GM12801 (cell line): ENCODE data around the gene FLNA.

Source experiments
- TF ChIP-seq, protein P1 (sequence below): IDR thresholded peaks from one replicate; pipeline ENCODE4 v1.5.1; 2011; ENCODE audit warnings: control low read depth; ENCODE audit not compliant: insufficient read length; ENCODE audit errors: extremely low read depth

FLNA gene

GRCh38 chrX:154371789-154372300, 2.6 kb downstream of the FLNA start:
- TF ChIP-seq, protein P1, sequence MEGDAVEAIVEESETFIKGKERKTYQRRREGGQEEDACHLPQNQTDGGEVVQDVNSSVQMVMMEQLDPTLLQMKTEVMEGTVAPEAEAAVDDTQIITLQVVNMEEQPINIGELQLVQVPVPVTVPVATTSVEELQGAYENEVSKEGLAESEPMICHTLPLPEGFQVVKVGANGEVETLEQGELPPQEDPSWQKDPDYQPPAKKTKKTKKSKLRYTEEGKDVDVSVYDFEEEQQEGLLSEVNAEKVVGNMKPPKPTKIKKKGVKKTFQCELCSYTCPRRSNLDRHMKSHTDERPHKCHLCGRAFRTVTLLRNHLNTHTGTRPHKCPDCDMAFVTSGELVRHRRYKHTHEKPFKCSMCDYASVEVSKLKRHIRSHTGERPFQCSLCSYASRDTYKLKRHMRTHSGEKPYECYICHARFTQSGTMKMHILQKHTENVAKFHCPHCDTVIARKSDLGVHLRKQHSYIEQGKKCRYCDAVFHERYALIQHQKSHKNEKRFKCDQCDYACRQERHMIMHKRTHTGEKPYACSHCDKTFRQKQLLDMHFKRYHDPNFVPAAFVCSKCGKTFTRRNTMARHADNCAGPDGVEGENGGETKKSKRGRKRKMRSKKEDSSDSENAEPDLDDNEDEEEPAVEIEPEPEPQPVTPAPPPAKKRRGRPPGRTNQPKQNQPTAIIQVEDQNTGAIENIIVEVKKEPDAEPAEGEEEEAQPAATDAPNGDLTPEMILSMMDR: no peak

DNA sequence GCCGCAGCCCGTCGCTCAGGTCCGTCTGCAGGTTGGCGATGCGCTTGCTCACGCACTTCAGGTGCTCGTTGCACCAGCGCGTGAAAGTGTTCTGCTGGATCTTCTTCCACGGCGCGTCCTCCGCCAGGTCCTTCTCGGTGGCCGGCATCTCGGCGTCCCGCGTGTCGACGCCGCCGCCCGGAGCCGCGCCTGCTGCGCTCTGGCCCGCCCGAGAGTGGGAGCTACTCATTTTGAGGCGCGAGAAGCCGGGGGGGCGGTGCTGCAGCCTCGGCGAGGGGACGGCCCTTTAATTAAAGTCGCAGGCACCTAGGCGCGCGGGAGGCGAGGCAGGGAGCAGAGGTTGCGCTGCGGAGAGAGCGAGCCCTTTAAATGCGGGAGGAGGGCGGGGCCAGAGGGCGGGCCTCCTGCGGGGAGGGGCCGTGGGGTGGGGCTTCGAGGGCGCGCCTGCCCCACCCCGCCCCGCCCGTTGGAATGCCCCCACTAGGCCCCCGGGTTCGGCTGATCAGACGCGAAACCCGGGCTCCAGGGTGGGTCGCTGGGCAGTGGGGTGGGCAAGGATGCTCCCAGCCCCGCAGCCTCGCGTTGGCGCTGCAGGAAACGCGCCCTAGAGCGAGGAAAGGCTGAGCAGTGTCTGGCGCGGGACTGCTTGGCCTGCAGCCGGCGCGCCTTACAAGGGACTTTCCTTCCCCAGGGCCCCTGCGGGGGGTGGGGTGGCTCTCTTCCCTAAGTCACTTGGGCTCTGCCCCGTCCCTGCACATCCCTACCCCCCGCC, 3.2 kb downstream of the FLNA start:
- TF ChIP-seq, protein P1: no peak

GRCh38 chrX:154370300-154371016, 4.0 kb downstream of the FLNA start:
- TF ChIP-seq, protein P1: no peak

DNA sequence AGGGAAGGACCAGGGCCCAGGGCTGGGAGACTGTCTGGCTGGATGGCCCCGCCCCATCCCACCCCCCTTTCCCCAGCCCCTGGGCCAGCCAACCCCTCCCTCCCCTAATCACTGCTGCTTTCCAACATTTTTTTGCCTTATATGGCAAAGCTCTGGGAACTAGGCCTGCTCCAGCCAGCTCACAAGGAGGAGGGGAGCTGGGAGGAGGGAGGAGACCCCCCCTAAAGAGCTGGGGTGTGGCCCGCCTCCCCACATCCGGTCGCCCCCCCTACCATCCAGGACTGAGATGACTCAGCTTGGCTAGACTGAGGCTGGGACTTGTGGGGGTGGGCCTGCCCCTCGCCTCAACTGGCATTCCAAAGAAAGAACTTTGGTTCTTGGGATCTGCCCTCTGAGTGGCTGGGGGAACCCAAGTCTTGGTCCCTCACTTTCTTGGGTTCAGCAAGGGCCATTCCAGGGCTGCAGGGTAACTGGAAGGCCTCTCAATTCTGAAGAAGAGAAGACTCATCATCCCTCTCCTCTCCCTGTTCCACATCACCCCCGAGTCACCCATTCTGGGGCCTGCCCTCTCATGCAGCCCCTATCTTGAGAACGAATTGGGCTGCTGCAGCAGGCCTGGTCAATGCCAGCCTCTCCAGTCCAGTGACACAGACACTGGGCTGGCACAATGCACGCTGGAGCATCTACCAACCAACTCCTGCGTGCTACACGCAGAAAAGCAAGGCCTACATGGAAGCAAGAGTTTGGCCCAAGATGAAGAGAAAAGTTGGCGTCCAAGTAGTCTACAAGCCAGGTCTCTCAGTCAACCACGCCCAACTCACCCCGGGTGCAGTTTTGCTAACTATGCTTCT, 4.8 kb downstream of the FLNA start:
- TF ChIP-seq, protein P1: no peak

- TF ChIP-seq, protein P1: no peak
Observed at GRCh38 chrX:154368630-154369448, 5.6 kb downstream of the FLNA start.

DNA sequence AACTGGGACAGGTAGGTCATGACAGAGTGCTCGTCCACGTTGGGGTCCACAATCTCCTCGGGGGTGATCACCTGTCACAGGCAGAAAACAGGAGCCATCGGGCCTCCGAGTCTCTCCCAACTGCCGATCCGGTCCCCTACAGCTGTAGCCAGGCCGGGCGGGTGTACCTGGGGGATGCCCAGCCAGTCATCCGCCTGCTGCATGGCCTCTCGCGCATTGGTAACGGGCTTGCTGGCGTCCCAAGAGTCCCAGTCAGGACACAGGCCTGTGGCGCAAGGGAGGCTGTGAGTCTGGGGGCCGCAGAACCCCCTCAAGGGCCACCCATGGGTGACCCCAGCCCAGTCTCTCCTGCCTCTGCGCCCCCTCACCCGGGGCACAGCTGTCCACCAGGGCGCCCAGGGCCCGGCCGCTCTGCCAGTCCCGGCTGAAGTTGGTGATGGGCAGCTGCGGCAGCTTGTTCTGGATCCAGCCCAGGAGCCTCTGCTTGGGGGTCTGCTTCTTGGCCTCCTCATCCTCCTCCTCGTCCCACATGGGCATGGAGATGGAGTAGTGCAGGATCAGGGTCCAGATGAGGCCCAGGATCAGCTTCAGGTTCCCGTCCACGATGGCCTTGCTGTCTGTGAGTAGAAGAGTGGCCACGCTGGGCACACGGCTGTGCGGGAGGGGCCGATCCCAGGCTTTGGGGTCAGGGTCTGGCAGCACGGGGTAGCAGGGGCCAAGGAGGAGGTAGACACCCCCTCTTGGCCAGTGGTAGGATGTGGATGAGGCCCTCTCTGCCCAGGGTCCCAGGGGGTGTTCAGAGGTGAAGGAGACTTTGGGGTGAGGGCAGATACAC, 6.7 kb downstream of the FLNA start:
- TF ChIP-seq, protein P1: no peak
